A673 (cell line): ENCODE data around the gene MTREX. TPM values are rescaled to one million over a fixed set of nuclear protein-coding genes. Genes with fewer than 3 reads are reported as not detected.

Source experiments
- BruUV-seq: library from RNA; stranded (reverse); fragments of 400-500 nt; replicated peaks from 2 replicates; lab custom pipeline; 2021; lab: Mats Ljungman, UMichigan
- CTCF ChIA-PET: fragments of 300-600 bp; sonication (Branson Sonifier 250); formaldehyde crosslinking; loops from one replicate; lab custom pipeline; 2022; ENCODE audit warnings: antibody characterized with exemption; lab: Charles Lee
- POLR2A ChIA-PET: fragments of 300-600 bp; sonication (Branson Sonifier 250); formaldehyde crosslinking; loops from one replicate; lab custom pipeline; 2022; ENCODE audit warnings: antibody characterized with exemption; ENCODE audit not compliant: low non-redundant PET; lab: Charles Lee
- DNase-seq: peaks from one replicate; pipeline ENCODE4 v3.0.0-alpha.2; 2015; ENCODE audit warnings: low spot score
- H3K27ac ChIP-seq: fragments of 200-600 bp; sonication (generic); 2 replicates; pipeline ENCODE4 v1.5.1; 2016; ENCODE audit warnings: mixed run types, low read depth, mild to moderate bottlenecking, mixed read lengths, antibody characterized with exemption, low read length; ENCODE audit not compliant: poor library complexity, severe bottlenecking
- H3K27me3 ChIP-seq: fragments of 200-600 bp; sonication (generic); replicated peaks from 2 replicates; pipeline ENCODE4 v1.6.1; 2017; ENCODE audit warnings: mixed run types, low read depth, mild to moderate bottlenecking, mixed read lengths, antibody characterized with exemption, low read length; ENCODE audit not compliant: insufficient read depth, poor library complexity
- H3K36me3 ChIP-seq: fragments of 200-600 bp; sonication (generic); 2 replicates; pipeline ENCODE4 v1.6.1; 2016; ENCODE audit warnings: mixed run types, mild to moderate bottlenecking, mixed read lengths, antibody characterized with exemption, low read length; ENCODE audit not compliant: insufficient read depth, poor library complexity, severe bottlenecking
- H3K4me1 ChIP-seq: fragments of 200-600 bp; sonication (generic); 2 replicates; pipeline ENCODE4 v1.6.1; 2017; ENCODE audit warnings: mixed run types, mild to moderate bottlenecking, mixed read lengths, antibody characterized with exemption, low read length; ENCODE audit not compliant: insufficient read depth, poor library complexity, severe bottlenecking
- H3K4me3 ChIP-seq: fragments of 200-600 bp; sonication (generic); 2 replicates; pipeline ENCODE4 v1.5.1; 2016; ENCODE audit warnings: low read depth, mixed run types, mild to moderate bottlenecking, mixed read lengths, low read length; ENCODE audit not compliant: poor library complexity, severe bottlenecking
- H3K9me3 ChIP-seq: fragments of 200-600 bp; sonication (generic); 2 replicates; pipeline ENCODE4 v1.6.1; 2016; ENCODE audit warnings: mixed run types, low read depth, mild to moderate bottlenecking, mixed read lengths, antibody characterized with exemption, low read length; ENCODE audit not compliant: poor library complexity, severe bottlenecking
- CTCF ChIP-seq: fragments of 300-800, 200-600 bp; sonication (generic); conservative IDR thresholded peaks from 2 replicates; pipeline ENCODE4 v1.5.1; 2017; ENCODE audit warnings: low read depth, mild to moderate bottlenecking, antibody characterized with exemption, low read length, moderate library complexity, mixed read lengths
- EZH2 ChIP-seq: fragments of 200-600 bp; sonication (generic); IDR thresholded peaks from 2 replicates; pipeline ENCODE4 v1.6.1; 2017; ENCODE audit warnings: borderline replicate concordance, low read depth, mild to moderate bottlenecking, mixed read lengths, antibody characterized with exemption, low read length; ENCODE audit not compliant: poor library complexity, severe bottlenecking
- intact Hi-C: fragments of 100-400 bp; cut with micrococcal nuclease; formaldehyde crosslinking; loops from one replicate; pipeline ENCODE4 v1.10.0; 2022; ENCODE audit not compliant: unreplicated experiment
- total RNA-seq: library from RNA; stranded (reverse); gene quantifications from 2 replicates; pipeline ENCODE4 v1.2.3, GENCODE V29; 2021

MTREX gene
- total RNA-seq, 1 experiment from 2014 or later, result 135 TPM

- peaks cover 22% of the 10 kb centered on the region for H3K4me1 ChIP-seq
- intact Hi-C loops, result no loop called here
- H3K27ac ChIP-seq, result no peak overlapping the region
- H3K4me3 ChIP-seq, result no peak overlapping the region
- no peak for DNase-seq
- no peaks in the 10 kb centered on the region for H3K27me3 ChIP-seq
- BruUV-seq, result no TSS peak
- peaks cover 16% of the 10 kb centered on the region for H3K36me3 ChIP-seq
- POLR2A ChIA-PET, result no interaction called here
- no peaks in the 10 kb centered on the region for H3K9me3 ChIP-seq
- TF ChIP-seq EZH2, result no peak
- no peak for TF ChIP-seq CTCF
- CTCF ChIA-PET, result no interaction called here
Measured at GRCh38 chr5:55418994-55419968, 111.5 kb downstream of the MTREX start.

GRCh38 chr5:55421074-55421529 is 113.3 kb downstream of the MTREX start:
- H3K9me3 ChIP-seq, result no peaks in the 10 kb centered on the region
- ChIA-PET CTCF (no interaction called here), POLR2A (no interaction called here)
- no peaks in the 10 kb centered on the region for H3K27me3 ChIP-seq
- no peak overlapping the region for H3K27ac ChIP-seq
- no peak for DNase-seq
- H3K4me1 ChIP-seq, result peaks cover 13% of the 10 kb centered on the region
- intact Hi-C loops, result no loop called here
- BruUV-seq, result no TSS peak
- no peak overlapping the region for H3K4me3 ChIP-seq
- peaks cover 22% of the 10 kb centered on the region for H3K36me3 ChIP-seq
- TF ChIP-seq CTCF (no peak), EZH2 (no peak)

GRCh38 chr5:55426455-55426854 is 118.7 kb downstream of the MTREX start:
- CTCF ChIA-PET, result interaction anchor here (1.0 kb wide), 1 partner anchor 120 kb away, joined by 3 read pairs; no protein-coding TSS in a partner anchor
- peaks cover 4% of the 10 kb centered on the region for H3K4me1 ChIP-seq
- no peak overlapping the region for H3K27ac ChIP-seq
- DNase-seq, result no peak
- peaks cover 7% of the 10 kb centered on the region for H3K9me3 ChIP-seq
- BruUV-seq, result no TSS peak
- H3K36me3 ChIP-seq, result peaks cover 39% of the 10 kb centered on the region
- no peak for TF ChIP-seq EZH2
- TF ChIP-seq CTCF, result no peak
- intact Hi-C loops, result no loop called here
- no peaks in the 10 kb centered on the region for H3K27me3 ChIP-seq
- H3K4me3 ChIP-seq, result no peak overlapping the region
- POLR2A ChIA-PET, result no interaction called here
